Measurements from ENCODE around the gene GALNT10.

The GALNT10 gene

DNA sequence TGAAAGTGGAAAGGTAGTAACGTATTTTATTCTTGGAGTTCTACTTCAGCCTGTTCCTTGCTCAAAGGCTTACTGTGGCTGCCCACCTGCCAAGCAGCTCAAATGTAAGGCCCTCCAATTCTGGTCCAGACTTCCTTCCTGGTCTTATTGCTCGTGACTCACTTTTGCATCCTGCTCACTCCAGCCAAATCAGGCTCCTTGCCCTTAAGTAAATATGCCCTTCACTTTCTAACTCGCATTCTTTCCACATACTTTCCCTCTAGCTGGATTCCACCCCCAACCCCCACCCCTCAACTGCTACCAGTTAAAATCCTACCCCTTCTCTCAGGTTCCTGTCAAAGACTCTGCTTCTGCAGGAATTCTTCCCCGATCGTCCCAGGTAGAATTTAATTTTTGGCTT lies 96.6 kb downstream of the GALNT10 start:
- DNase-seq (ENCODE audit: low read depth in 3 of 3, low spot score in 1 of 3) = no peak

- DNase-seq (ENCODE audit: low read depth in 3 of 3, low spot score in 1 of 3) = no peak
Measured at GRCh38 chr5:154288145-154288544, 97.6 kb downstream of the GALNT10 start.

DNA sequence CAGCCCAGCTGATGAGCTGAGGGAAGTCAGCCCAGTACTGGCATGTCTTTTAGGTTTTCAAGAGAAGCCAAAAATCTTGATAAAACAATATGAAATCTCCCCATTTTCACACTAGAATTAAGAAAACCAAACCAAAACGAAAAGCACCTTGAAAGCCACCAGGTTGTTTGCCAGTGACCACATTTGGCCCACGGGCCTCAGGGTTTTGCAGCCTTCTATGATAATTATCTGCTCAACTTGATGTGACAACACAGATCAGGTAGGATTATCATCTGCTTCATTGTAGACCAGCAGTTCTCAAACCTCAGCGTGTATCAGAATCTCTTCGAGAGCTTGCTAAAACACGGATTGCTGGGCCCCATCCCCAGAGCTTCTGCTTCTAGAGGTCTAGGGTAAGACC lies 101.4 kb downstream of the GALNT10 start:
- DNase-seq (ENCODE audit: low read depth in 3 of 3, low spot score in 1 of 3) = no peak

- DNase-seq (ENCODE audit: low read depth in 3 of 3, low spot score in 1 of 3) = no peak
Measured at GRCh38 chr5:154293219-154293618, 102.7 kb downstream of the GALNT10 start.

DNA sequence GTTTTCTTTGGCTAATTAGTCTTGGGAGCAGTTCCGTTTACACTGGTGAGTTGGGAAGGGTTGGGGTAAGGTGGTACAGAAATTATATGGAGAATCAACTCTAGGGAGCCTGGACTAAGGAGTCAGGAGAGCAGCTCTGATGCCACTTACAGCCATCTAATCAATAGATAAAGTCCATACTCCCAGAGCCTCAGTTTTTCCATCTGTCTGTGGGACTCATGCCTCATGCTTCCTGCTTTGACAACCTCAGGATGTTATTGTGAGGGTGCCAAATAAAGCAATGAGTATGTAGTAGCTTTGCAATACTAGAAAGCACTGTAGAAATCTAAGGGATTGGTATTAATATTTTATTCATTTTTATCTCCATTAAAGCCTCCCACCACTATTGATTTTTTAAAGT lies 105.0 kb downstream of the GALNT10 start:
- no peak for DNase-seq (ENCODE audit: low read depth in 3 of 3, low spot score in 1 of 3)

DNA sequence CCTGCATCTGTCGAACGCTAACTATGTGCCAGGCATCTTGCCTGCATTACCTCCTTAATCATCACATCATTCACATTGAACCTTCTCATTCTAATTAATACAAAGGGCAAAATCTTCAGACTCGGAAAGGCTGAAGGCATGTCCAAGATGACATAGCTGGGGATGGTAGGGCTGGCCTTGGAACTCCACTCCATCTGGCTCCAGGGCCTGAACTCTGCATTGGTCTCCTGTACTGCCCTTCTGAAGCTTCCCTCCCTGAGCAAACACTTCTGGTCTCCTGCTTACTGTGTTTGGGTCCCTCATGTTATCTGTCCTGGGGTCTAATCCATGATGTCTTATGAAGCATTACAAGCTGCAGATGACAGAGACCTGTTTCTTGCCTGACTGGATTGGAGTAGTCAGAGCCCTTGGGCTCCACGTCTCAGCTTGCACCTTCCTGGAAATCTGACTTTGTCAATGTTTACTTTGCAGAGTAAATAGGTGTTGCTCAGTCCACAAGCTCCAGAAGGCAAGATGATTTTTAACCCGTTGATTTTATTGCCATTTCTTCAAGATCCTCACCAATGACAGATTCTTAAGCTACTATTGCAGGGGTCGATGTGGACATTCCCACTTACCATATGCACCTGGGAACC lies 106.1 kb downstream of the GALNT10 start:
- DNase-seq (ENCODE audit: low read depth in 3 of 3, low spot score in 1 of 3) = no peak

DNA sequence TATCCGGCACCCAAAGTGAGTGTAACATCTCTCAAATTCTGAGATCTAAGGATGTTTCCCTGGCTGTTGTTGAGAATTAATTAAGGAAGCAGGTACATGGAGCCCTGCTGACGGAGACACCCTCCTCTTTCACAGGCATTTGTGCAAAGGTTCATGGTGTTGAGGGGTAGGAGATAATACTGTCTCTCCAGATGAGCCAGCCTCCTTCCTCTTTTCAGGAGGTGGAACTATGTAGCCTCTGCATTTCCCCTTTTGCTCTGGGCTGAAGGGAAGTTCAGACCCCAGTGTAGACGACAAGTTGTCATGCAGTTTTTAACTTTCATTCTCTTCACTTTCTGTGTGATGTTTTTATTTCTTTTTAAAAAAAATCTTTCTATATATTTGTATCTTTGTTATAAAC lies 107.5 kb downstream of the GALNT10 start:
- no peak for DNase-seq (ENCODE audit: low read depth in 3 of 3, low spot score in 1 of 3)

- no peak for DNase-seq (ENCODE audit: low read depth in 3 of 3, low spot score in 1 of 3)
Measured at GRCh38 chr5:154300207-154300883, 109.8 kb downstream of the GALNT10 start.

- DNase-seq (ENCODE audit: low read depth in 3 of 3, low spot score in 1 of 3) = no peak
Measured at GRCh38 chr5:154301726-154302125, 111.2 kb downstream of the GALNT10 start.

DNA sequence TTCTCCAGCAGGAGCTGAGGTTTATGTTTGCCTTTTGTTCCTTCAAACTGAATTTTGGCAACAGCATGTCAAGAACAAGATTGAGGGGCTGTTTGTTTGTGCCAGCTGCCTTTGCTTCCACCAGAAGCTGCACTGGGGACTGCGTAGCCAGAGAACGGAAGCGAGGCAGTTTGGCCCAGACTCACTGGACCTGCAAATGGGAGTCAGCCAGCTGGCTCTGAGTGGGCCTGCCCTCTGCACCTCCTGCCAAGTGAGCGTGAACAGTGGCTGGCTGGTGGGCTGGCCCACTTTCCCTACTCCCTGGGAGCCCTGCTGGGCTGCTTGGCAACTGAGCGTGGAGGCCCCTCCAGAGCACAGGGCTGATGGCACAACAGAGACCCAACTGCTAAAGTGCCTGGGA lies 111.6 kb downstream of the GALNT10 start:
- DNase-seq (ENCODE audit: low read depth in 3 of 3, low spot score in 1 of 3) = no peak

- DNase-seq (ENCODE audit: low read depth in 3 of 3, low spot score in 1 of 3) = no peak
Measured at GRCh38 chr5:154303133-154303532, 112.6 kb downstream of the GALNT10 start.

- no peak for DNase-seq (ENCODE audit: low read depth in 3 of 3, low spot score in 1 of 3)
Measured at GRCh38 chr5:154308443-154309370, 118.2 kb downstream of the GALNT10 start.

DNA sequence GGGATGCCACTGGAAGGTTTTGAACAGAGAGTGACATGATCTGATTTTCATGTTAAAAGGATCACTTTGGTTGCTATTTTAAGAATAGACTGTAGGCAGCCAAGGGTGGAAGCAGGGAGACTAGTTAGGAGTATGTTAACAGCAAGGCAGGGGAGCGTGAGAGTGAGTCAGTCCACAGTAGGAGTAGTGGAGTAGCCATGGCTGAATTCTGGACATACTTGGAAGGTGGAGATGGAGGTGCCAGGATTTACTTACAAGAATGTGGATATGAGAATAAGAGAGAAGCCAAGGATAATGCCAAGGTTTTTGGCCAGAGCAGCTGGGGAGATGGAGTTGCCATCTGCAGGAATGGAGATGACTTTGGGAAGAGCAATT lies 118.8 kb downstream of the GALNT10 start:
- no peak for DNase-seq (ENCODE audit: low read depth in 3 of 3, low spot score in 1 of 3)

- no peak for DNase-seq (ENCODE audit: low read depth in 3 of 3, low spot score in 1 of 3)
Measured at GRCh38 chr5:154309805-154310204, 119.3 kb downstream of the GALNT10 start.

DNA sequence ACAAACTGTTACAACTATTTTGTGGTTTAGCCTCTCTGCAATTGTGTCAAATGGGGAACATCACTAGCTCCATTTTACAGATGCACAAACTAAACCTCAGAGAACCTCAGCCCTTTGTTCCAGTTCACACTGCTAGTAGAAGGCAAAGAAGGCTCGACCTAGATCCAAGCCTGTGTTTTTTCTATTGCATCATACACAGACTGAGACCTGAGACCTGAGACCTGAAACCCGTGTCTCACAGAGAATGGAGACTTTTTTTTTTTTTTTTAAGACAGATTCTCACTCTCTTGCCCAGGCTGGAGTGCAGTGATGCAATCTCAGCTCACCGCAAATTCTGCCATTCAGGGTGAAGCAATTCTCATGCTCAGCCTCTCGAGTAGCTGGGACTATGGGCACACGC lies 120.8 kb downstream of the GALNT10 start:
- no peak for DNase-seq (ENCODE audit: low read depth in 3 of 3, low spot score in 1 of 3)

DNA sequence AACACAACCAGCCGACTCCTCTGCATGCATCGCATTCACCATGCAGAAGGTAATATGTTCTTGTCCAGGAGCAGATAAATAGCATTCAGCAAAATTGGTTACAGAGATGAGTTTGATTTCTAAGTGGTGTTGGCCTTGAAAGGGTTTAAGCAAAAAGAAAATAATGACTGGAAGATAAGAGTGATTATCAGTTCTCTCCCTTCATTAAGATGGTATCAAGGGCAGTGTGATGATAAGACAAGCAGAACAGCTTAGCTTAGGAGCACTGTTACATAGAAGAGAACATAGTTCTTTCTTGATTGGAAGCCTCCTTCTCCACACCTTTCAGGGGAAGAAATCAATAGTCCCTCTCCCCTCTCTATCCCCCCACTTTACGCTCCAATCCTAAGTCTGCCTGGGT lies 121.5 kb downstream of the GALNT10 start:
- DNase-seq (ENCODE audit: low read depth in 3 of 3, low spot score in 1 of 3) = no peak

- DNase-seq (ENCODE audit: low read depth in 3 of 3, low spot score in 1 of 3) = no peak
Measured at GRCh38 chr5:154312576-154312975, 122.0 kb downstream of the GALNT10 start.

DNA sequence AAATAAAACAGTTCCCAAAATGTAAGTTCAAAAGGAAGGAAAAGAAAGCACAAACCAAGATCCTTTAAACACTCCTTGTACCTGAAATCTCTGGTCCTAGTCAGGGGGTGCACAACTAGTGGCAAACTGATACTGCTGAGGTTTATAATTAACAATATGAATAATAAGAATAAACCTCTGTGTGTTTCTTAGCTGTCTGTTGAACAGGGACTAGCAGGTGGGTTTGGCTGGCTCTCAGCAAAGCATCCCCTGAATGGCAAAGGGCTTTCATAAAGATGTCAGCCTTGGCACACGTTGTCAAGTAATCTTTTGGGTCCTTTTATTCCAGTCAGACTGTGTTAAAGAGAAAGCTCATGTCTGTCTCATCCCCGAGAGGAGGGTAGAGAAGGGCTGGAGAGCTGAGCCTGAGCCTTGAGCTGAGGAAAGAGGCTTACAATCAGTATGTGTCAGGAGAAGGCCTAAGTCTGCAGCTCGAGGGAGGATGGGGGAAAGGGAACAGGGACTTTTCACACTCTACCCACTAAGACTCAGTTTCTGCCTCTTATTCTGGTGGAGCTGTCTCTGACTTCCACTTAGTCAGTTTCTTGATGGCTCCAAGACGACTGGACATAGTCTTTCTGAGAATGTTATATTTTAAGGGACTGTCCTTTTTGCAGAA lies 123.0 kb downstream of the GALNT10 start:
- DNase-seq (ENCODE audit: low read depth in 3 of 3, low spot score in 1 of 3) = no peak

- no peak for DNase-seq (ENCODE audit: low read depth in 3 of 3, low spot score in 1 of 3)
Measured at GRCh38 chr5:154315196-154315595, 124.7 kb downstream of the GALNT10 start.

DNA sequence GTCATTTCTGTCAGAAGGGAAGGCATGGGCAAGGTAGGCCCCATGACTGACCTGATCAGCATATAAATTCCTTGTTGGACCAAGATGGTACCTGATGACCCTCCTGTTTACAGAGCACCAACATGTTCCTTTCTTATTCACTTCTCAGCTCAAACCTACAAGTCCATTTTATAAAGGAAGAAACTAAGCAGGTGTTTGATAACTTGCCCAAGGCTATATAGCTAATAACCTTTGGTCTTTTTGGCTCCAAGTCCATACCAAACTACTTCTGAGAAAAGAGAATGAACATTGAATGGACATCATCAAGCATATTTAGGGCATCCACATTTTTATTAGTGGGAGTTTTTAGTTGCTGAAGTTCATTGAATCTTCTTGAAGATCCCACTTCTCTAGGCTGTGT lies 125.2 kb downstream of the GALNT10 start:
- DNase-seq (ENCODE audit: low read depth in 3 of 3, low spot score in 1 of 3) = no peak

DNA sequence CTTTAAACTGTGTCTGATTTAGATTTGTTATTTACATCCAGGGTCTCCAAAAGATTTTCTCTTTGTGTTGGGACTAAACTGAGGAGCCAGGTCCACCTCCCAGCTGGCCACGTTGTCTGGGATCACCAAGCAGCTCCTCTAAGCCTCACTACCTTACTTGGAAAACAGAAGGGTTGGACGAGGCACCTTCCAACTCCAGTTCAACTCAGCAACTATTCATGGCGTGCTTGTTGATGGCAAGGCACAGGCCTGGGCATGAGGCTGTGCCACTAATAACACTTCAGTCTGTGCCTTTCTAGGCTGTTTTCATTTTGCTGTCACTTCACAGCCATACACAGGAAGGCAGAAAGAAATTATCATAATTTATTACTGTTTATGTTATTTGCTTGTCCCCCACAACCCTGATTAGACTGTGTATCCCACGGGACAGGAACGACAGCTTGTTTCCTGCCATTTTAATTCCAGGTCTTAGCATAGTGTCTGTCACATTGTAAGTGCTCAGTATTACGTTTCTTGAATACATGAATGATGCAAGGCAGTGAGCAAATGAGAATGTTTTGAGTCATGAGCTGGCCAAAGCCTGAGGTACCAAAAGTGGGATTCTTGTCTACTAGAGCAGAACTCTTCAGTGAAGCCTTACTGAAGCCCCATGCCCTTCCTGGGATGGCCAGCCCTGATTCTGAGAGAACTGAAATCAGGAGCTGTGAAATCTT lies 125.8 kb downstream of the GALNT10 start:
- no peak for DNase-seq (ENCODE audit: low read depth in 3 of 3, low spot score in 1 of 3)

All from stimulated activated CD4-positive, alpha-beta T cell treated with anti-CD3 and anti-CD28 coated beads, TNF-alpha, amount 100 ng/mL, for 1 hour (primary cell).